ENCODE results near the gene CGB5.

DNA sequence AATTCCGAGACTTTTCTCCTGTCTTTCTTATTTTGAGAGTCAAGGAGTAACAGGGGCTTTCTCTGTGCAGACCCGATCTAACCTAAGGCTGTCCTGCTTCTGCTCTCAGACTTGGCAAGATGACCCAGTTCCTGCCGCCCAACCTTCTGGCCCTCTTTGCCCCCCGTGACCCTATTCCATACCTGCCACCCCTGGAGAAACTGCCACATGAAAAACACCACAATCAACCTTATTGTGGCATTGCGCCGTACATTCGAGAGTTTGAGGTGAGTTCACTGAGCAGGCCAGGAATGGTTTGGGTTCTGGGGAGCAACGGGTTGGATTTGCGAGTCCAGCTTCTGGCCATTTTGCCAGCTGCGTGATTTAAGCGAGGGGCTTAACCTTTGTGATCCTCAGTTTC is 42.6 kb downstream of the CGB5 start:
- TF ChIP-seq, protein P1, sequence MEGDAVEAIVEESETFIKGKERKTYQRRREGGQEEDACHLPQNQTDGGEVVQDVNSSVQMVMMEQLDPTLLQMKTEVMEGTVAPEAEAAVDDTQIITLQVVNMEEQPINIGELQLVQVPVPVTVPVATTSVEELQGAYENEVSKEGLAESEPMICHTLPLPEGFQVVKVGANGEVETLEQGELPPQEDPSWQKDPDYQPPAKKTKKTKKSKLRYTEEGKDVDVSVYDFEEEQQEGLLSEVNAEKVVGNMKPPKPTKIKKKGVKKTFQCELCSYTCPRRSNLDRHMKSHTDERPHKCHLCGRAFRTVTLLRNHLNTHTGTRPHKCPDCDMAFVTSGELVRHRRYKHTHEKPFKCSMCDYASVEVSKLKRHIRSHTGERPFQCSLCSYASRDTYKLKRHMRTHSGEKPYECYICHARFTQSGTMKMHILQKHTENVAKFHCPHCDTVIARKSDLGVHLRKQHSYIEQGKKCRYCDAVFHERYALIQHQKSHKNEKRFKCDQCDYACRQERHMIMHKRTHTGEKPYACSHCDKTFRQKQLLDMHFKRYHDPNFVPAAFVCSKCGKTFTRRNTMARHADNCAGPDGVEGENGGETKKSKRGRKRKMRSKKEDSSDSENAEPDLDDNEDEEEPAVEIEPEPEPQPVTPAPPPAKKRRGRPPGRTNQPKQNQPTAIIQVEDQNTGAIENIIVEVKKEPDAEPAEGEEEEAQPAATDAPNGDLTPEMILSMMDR (conservative IDR thresholded peaks at IDR 0.05; ENCODE audit: low read length): no peak
- TF ChIP-seq EZH2phosphoT487 (IDR thresholded peaks at IDR 0.05; ENCODE audit: borderline replicate concordance): no peak

Measured in Loucy (cell line).